Measurements from ENCODE around the gene ASXL3. TPM values are rescaled to one million over a fixed set of nuclear protein-coding genes. Genes with fewer than 3 reads are reported as not detected.

ASXL3 gene
- total RNA-seq, 1 donor from 2014 or later, result 1.4 TPM

DNA sequence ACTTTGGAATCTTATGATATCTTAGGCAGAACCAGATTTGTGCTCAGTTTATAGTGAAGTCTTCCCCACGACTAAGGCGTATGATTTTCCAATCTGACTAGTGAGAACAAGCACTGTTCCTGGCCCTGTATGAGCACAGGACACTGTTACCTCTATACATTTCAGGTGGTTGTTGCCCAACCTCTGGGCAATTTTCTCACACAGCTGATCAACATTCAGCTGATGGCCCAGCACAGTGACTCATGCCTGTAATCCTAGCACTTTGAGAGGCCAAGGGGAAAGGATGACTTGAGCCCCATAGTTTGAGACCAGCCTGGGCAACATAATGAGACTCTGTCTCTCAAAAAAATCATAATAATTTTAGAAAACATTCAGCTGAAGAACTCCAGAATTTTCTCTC, 119.5 kb downstream of the ASXL3 start:
- no peak for TF ChIP-seq CTCF (IDR thresholded peaks at IDR 0.05; ENCODE audit: insufficient read depth, low read length, poor library complexity, severe bottlenecking)
- no peak overlapping the region for H3K4me3 ChIP-seq (ENCODE audit: low read depth, low read length)
- H3K36me3 ChIP-seq (ENCODE audit: control insufficient read depth, insufficient read depth, low read length), result no peaks in the 10 kb centered on the region
- H3K27me3 ChIP-seq (ENCODE audit: control insufficient read depth, insufficient read depth, low read length), result no peaks in the 10 kb centered on the region
- no peak for DNase-seq (ENCODE audit: low read depth)

DNA sequence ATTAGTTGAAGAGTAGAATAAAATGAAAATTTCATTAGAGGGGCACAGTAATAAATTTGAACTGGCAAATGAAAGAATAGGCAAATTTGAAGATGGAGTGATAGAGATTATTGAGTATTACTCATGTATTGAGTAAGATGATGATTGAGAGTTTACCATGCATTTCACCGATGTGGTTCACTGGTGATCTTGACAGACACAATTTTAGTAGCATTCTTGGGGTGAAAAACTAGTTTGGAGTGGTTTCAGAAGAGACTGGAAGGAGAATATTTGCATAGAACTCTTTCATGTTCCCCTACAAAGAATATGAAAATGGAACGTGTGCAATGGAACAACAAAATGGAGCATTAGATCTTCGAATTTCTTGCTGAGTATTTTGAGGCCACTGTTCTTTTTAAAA, 121.4 kb downstream of the ASXL3 start:
- no peak for TF ChIP-seq CTCF (IDR thresholded peaks at IDR 0.05; ENCODE audit: insufficient read depth, low read length, poor library complexity, severe bottlenecking)
- H3K36me3 ChIP-seq (ENCODE audit: control insufficient read depth, insufficient read depth, low read length), result no peaks in the 10 kb centered on the region
- no peak for DNase-seq (ENCODE audit: low read depth)
- H3K4me3 ChIP-seq (ENCODE audit: low read depth, low read length), result no peak overlapping the region
- H3K27me3 ChIP-seq (ENCODE audit: control insufficient read depth, insufficient read depth, low read length), result no peaks in the 10 kb centered on the region

- Histone ChIP-seq H3K36me3 (ENCODE audit: control insufficient read depth, insufficient read depth, low read length) (no peaks in the 10 kb centered on the region), H3K27me3 (ENCODE audit: control insufficient read depth, insufficient read depth, low read length) (no peaks in the 10 kb centered on the region), H3K4me3 (ENCODE audit: low read depth, low read length) (no peak overlapping the region)
- no peak for TF ChIP-seq CTCF (IDR thresholded peaks at IDR 0.05; ENCODE audit: insufficient read depth, low read length, poor library complexity, severe bottlenecking)
- DNase-seq (ENCODE audit: low read depth), result no peak
These were observed 122.5 kb downstream of the ASXL3 start for GRCh38 chr18:33700513-33700976.

- no peak for TF ChIP-seq CTCF (IDR thresholded peaks at IDR 0.05; ENCODE audit: insufficient read depth, low read length, poor library complexity, severe bottlenecking)
- DNase-seq (ENCODE audit: low read depth), result no peak
- Histone ChIP-seq H3K4me3 (ENCODE audit: low read depth, low read length) (no peak overlapping the region), H3K36me3 (ENCODE audit: control insufficient read depth, insufficient read depth, low read length) (no peaks in the 10 kb centered on the region), H3K27me3 (ENCODE audit: control insufficient read depth, insufficient read depth, low read length) (no peaks in the 10 kb centered on the region)
These were observed 124.6 kb downstream of the ASXL3 start for GRCh38 chr18:33702625-33703024.

- Histone ChIP-seq H3K36me3 (ENCODE audit: control insufficient read depth, insufficient read depth, low read length) (no peaks in the 10 kb centered on the region), H3K4me3 (ENCODE audit: low read depth, low read length) (no peak overlapping the region), H3K27me3 (ENCODE audit: control insufficient read depth, insufficient read depth, low read length) (no peaks in the 10 kb centered on the region)
- no peak for TF ChIP-seq CTCF (IDR thresholded peaks at IDR 0.05; ENCODE audit: insufficient read depth, low read length, poor library complexity, severe bottlenecking)
- no peak for DNase-seq (ENCODE audit: low read depth)
These were observed 128.4 kb downstream of the ASXL3 start for GRCh38 chr18:33706391-33706790.

- no peak for TF ChIP-seq CTCF (IDR thresholded peaks at IDR 0.05; ENCODE audit: insufficient read depth, low read length, poor library complexity, severe bottlenecking)
- DNase-seq (ENCODE audit: low read depth), result no peak
- Histone ChIP-seq H3K36me3 (ENCODE audit: control insufficient read depth, insufficient read depth, low read length) (no peaks in the 10 kb centered on the region), H3K27me3 (ENCODE audit: control insufficient read depth, insufficient read depth, low read length) (no peaks in the 10 kb centered on the region), H3K4me3 (ENCODE audit: low read depth, low read length) (no peak overlapping the region)
These were observed 130.9 kb downstream of the ASXL3 start for GRCh38 chr18:33708876-33709275.
